ENCODE measurements around the gene DMGDH. TPM values are rescaled to one million over a fixed set of nuclear protein-coding genes. Genes with fewer than 3 reads are reported as not detected.

Gene DMGDH
- total RNA-seq, 2 donors from 2014 or later: 2.7 TPM; not detected in 1

GRCh38 chr5:79077680-79078365 lies 8.3 kb upstream of the DMGDH start:
- Mint-ChIP-seq H3K36me3 (no peaks in the 10 kb centered on the region), H3K27ac (no peak overlapping the region), H3K9me3 (no peaks in the 10 kb centered on the region)
- DNase-seq (ENCODE audit: low spot score in 2 of 2) (no peak), ATAC-seq (no peak)

- H3K9me3 Mint-ChIP-seq: no peaks in the 10 kb centered on the region
- H3K27ac Mint-ChIP-seq: no peak overlapping the region
- ATAC-seq: no peak
- no peaks in the 10 kb centered on the region for H3K36me3 Mint-ChIP-seq
- no peak for DNase-seq (ENCODE audit: low spot score in 2 of 2)
Measured at GRCh38 chr5:79076819-79077218, 7.3 kb upstream of the DMGDH start.

- Mint-ChIP-seq H3K36me3 (no peaks in the 10 kb centered on the region), H3K27ac (no peak overlapping the region), H3K9me3 (no peaks in the 10 kb centered on the region)
- ATAC-seq (no peak), DNase-seq (ENCODE audit: low spot score in 2 of 2) (no peak)
Measured at GRCh38 chr5:79075646-79076426, 6.4 kb upstream of the DMGDH start.

- no peaks in the 10 kb centered on the region for H3K36me3 Mint-ChIP-seq
- no peaks in the 10 kb centered on the region for H3K9me3 Mint-ChIP-seq
- DNase-seq (ENCODE audit: low spot score in 2 of 2) (no peak), ATAC-seq (peak in 1 of 2 donors; percentile 24)
- H3K27ac Mint-ChIP-seq: no peak overlapping the region
Measured at GRCh38 chr5:79074641-79075040, 5.2 kb upstream of the DMGDH start.

GRCh38 chr5:79070350-79070667 lies 835 bp upstream of the DMGDH start:
- ATAC-seq (no peak), DNase-seq (ENCODE audit: low spot score in 2 of 2) (no peak)
- Mint-ChIP-seq H3K36me3 (peaks cover 0 to 6% of the 10 kb centered on the region in 2 donors), H3K9me3 (no peaks in the 10 kb centered on the region), H3K27ac (no peak overlapping the region)

- Mint-ChIP-seq H3K27ac (no peak overlapping the region), H3K9me3 (no peaks in the 10 kb centered on the region), H3K36me3 (no peaks in the 10 kb centered on the region)
- DNase-seq (ENCODE audit: low spot score in 2 of 2) (no peak), ATAC-seq (no peak)
Measured at GRCh38 chr5:79062436-79062835, 7.0 kb downstream of the DMGDH start.

GRCh38 chr5:79059674-79060073 lies 9.8 kb downstream of the DMGDH start:
- no peak for ATAC-seq
- no peak for DNase-seq (ENCODE audit: low spot score in 2 of 2)
- H3K36me3 Mint-ChIP-seq: no peaks in the 10 kb centered on the region
- H3K9me3 Mint-ChIP-seq: no peaks in the 10 kb centered on the region
- H3K27ac Mint-ChIP-seq: no peak overlapping the region

GRCh38 chr5:79056847-79057246 lies 12.6 kb downstream of the DMGDH start:
- no peak for DNase-seq (ENCODE audit: low spot score in 2 of 2)
- ATAC-seq: no peak
- no peaks in the 10 kb centered on the region for H3K9me3 Mint-ChIP-seq
- H3K27ac Mint-ChIP-seq: no peak overlapping the region
- no peaks in the 10 kb centered on the region for H3K36me3 Mint-ChIP-seq

- Mint-ChIP-seq H3K36me3 (no peaks in the 10 kb centered on the region), H3K27ac (no peak overlapping the region), H3K9me3 (no peaks in the 10 kb centered on the region)
- ATAC-seq (no peak), DNase-seq (ENCODE audit: low spot score in 2 of 2) (no peak)
Measured at GRCh38 chr5:79055017-79055416, 14.5 kb downstream of the DMGDH start.

GRCh38 chr5:79053321-79053720 lies 16.2 kb downstream of the DMGDH start:
- no peak for DNase-seq (ENCODE audit: low spot score in 2 of 2)
- H3K27ac Mint-ChIP-seq: no peak overlapping the region
- H3K9me3 Mint-ChIP-seq: no peaks in the 10 kb centered on the region
- ATAC-seq: no peak
- H3K36me3 Mint-ChIP-seq: no peaks in the 10 kb centered on the region

GRCh38 chr5:79050498-79050897 lies 19.0 kb downstream of the DMGDH start:
- H3K36me3 Mint-ChIP-seq: no peaks in the 10 kb centered on the region
- H3K27ac Mint-ChIP-seq: no peak overlapping the region
- ATAC-seq: no peak
- no peaks in the 10 kb centered on the region for H3K9me3 Mint-ChIP-seq
- no peak for DNase-seq (ENCODE audit: low spot score in 2 of 2)

GRCh38 chr5:79048437-79048836 lies 21.0 kb downstream of the DMGDH start:
- no peaks in the 10 kb centered on the region for H3K9me3 Mint-ChIP-seq
- no peaks in the 10 kb centered on the region for H3K36me3 Mint-ChIP-seq
- ATAC-seq (no peak), DNase-seq (ENCODE audit: low spot score in 2 of 2) (no peak)
- H3K27ac Mint-ChIP-seq: no peak overlapping the region

- Mint-ChIP-seq H3K27ac (no peak overlapping the region), H3K9me3 (no peaks in the 10 kb centered on the region)
- ATAC-seq: no peak
Measured at GRCh38 chr5:79047199-79047598, 22.3 kb downstream of the DMGDH start.

GRCh38 chr5:79042188-79042587 lies 27.3 kb downstream of the DMGDH start:
- no peak for DNase-seq (ENCODE audit: low spot score in 2 of 2)
- no peaks in the 10 kb centered on the region for H3K9me3 Mint-ChIP-seq
- no peak overlapping the region for H3K27ac Mint-ChIP-seq
- no peaks in the 10 kb centered on the region for H3K36me3 Mint-ChIP-seq
- no peak for ATAC-seq

More at GRCh38 chr5:79047199-79047598, 22.3 kb downstream of the DMGDH start:
- DNase-seq (ENCODE audit: low spot score in 2 of 2): no peak
- no peaks in the 10 kb centered on the region for H3K36me3 Mint-ChIP-seq

- Mint-ChIP-seq H3K9me3 (no peaks in the 10 kb centered on the region), H3K36me3 (no peaks in the 10 kb centered on the region), H3K27ac (no peak overlapping the region)
- no peak for ATAC-seq
- DNase-seq (ENCODE audit: low spot score in 2 of 2): no peak
Measured at GRCh38 chr5:79036769-79037168, 32.7 kb downstream of the DMGDH start.

- no peaks in the 10 kb centered on the region for H3K36me3 Mint-ChIP-seq
- DNase-seq (ENCODE audit: low spot score in 2 of 2) (no peak), ATAC-seq (no peak)
- H3K27ac Mint-ChIP-seq: no peak overlapping the region
- no peaks in the 10 kb centered on the region for H3K9me3 Mint-ChIP-seq
Measured at GRCh38 chr5:79035237-79035636, 34.2 kb downstream of the DMGDH start.

GRCh38 chr5:79032782-79033181 lies 36.7 kb downstream of the DMGDH start:
- no peak for ATAC-seq
- H3K27ac Mint-ChIP-seq: no peak overlapping the region
- H3K9me3 Mint-ChIP-seq: no peaks in the 10 kb centered on the region
- H3K36me3 Mint-ChIP-seq: no peaks in the 10 kb centered on the region
- no peak for DNase-seq (ENCODE audit: low spot score in 2 of 2)

- ATAC-seq (no peak), DNase-seq (ENCODE audit: low spot score in 2 of 2) (no peak)
- Mint-ChIP-seq H3K9me3 (no peaks in the 10 kb centered on the region), H3K27ac (no peak overlapping the region), H3K36me3 (no peaks in the 10 kb centered on the region)
Measured at GRCh38 chr5:79032031-79032695, 37.3 kb downstream of the DMGDH start.

Measured in activated naive CD4-positive, alpha-beta T cell treated with anti-CD3 and anti-CD28 coated beads, Interleukin-2, amount 50 U/mL, for 72 hours (primary cell).